H1 (cell line): ENCODE data around the gene KLHL24. TPM values are rescaled to one million over a fixed set of nuclear protein-coding genes. Genes with fewer than 3 reads are reported as not detected.

Experiments
- CTCF ChIA-PET: fragments of 300-600 bp; sonication (Branson Sonifier 250); formaldehyde crosslinking; loops from one replicate; lab custom pipeline; 2021; ENCODE audit not compliant: partially characterized antibody; lab: Charles Lee
- POLR2A ChIA-PET: fragments of 300-600 bp; sonication (Branson Sonifier 250); formaldehyde crosslinking; loops from one replicate; lab custom pipeline; 2021; ENCODE audit warnings: inconsistent platforms; ENCODE audit not compliant: partially characterized antibody; lab: Charles Lee
- DNase-seq, 2 experiments: peaks; one replicate each; pipeline versions ENCODE4 v3.0.0 to v3.0.0-alpha.2; 2010 to 2022; ENCODE audit warnings: low spot score in 2 of 2, low read depth in 1 of 2, mixed read lengths in 1 of 2
- FAIRE-seq: peaks from 2 replicates; lab custom pipeline; 2011; peaks lifted over from hg19 to GRCh38; lab: Jason Lieb, UNC
- H2AFZ ChIP-seq: 2 replicates; pipeline ENCODE4 v1.8.1; 2012; ENCODE audit warnings: low read length, inconsistent platforms
- H2AK5ac ChIP-seq: 2 replicates; pipeline ENCODE4 v1.6.1; 2013; ENCODE audit warnings: low read depth, low read length
- H2BK120ac ChIP-seq: replicated peaks from 2 replicates; pipeline ENCODE3; 2013; ENCODE audit warnings: low read depth, low read length, inconsistent platforms
- H2BK12ac ChIP-seq: 2 replicates; pipeline ENCODE4 v1.6.1; 2013; ENCODE audit warnings: low read depth, low read length
- H2BK15ac ChIP-seq: 2 replicates; pipeline ENCODE4 v1.6.1; 2013; ENCODE audit warnings: low read length
- H2BK20ac ChIP-seq: 2 replicates; pipeline ENCODE4 v1.6.1; 2013; ENCODE audit warnings: low read length
- H2BK5ac ChIP-seq: 2 replicates; pipeline ENCODE4 v1.6.1; 2013; ENCODE audit warnings: low read depth, low read length
- H3K14ac ChIP-seq: 2 replicates; pipeline ENCODE4 v1.6.1; 2013; ENCODE audit warnings: inconsistent platforms; ENCODE audit not compliant: insufficient read length
- H3K18ac ChIP-seq: 2 replicates; pipeline ENCODE4 v1.6.1; 2013; ENCODE audit warnings: low read length; ENCODE audit errors: extremely low read depth
- H3K23ac ChIP-seq: 2 replicates; pipeline ENCODE4 v1.6.1; 2013; ENCODE audit warnings: inconsistent platforms; ENCODE audit not compliant: insufficient read length
- H3K23me2 ChIP-seq: 2 replicates; pipeline ENCODE4 v1.6.1; 2013; ENCODE audit warnings: low read depth, low read length
- H3K27ac ChIP-seq: 2 replicates; pipeline ENCODE4 v1.6.1; 2011; ENCODE audit warnings: low read depth, low read length, inconsistent platforms
- H3K27me3 ChIP-seq, 4 experiments: replicated peaks in 1 of 4; 1 replicate in 1 of 4; 2 replicates in 3 of 4; pipeline versions ENCODE4 v1.6.1 to v1.8.1; 2011 to 2013; ENCODE audit warnings: low read length in 3 of 4, mild to moderate bottlenecking in 3 of 4, inconsistent platforms in 2 of 4, mixed read lengths in 2 of 4, moderate library complexity in 1 of 4; ENCODE audit not compliant: control insufficient read depth in 3 of 4, insufficient read depth in 3 of 4; ENCODE audit errors: extremely low read depth in 1 of 4
- H3K36me3 ChIP-seq, 4 experiments: 2 replicates each; pipeline versions ENCODE4 v1.6.1 to v1.8.1; 2011 to 2013; ENCODE audit warnings: mild to moderate bottlenecking in 4 of 4, low read length in 3 of 4, moderate library complexity in 2 of 4, control low read depth in 1 of 4, inconsistent platforms in 1 of 4; ENCODE audit not compliant: insufficient read depth in 4 of 4, control insufficient read depth in 2 of 4
- H3K4ac ChIP-seq: replicated peaks from 2 replicates; pipeline ENCODE3; 2013; ENCODE audit warnings: low read length, low read depth, mixed read lengths, inconsistent platforms; ENCODE audit not compliant: insufficient read length
- H3K4me1 ChIP-seq, 4 experiments: replicated peaks in 1 of 4; 1 replicate in 1 of 4; 2 replicates in 3 of 4; pipeline versions ENCODE4 v1.6.1 to v1.8.1; 2011 to 2013; ENCODE audit warnings: low read length in 3 of 4, inconsistent platforms in 2 of 4, mixed read lengths in 1 of 4; ENCODE audit not compliant: insufficient read depth in 4 of 4, control insufficient read depth in 3 of 4
- H3K4me2 ChIP-seq, 2 experiments: 2 replicates each; pipeline versions ENCODE4 v1.6.1 to v1.8.1; 2011 to 2013; ENCODE audit warnings: low read depth in 2 of 2, low read length in 2 of 2, control low read depth in 1 of 2, inconsistent platforms in 1 of 2, mild to moderate bottlenecking in 1 of 2; ENCODE audit not compliant: insufficient read depth in 1 of 2
- H3K4me3 ChIP-seq, 4 experiments: fragments of 200-600, 300-600 bp in 1 of 4; sonication (generic), shearing (Covaris generic), sonication (Bioruptor Twin) in 1 of 4; 2 replicates each; pipeline versions ENCODE4 v1.5.1 to v1.8.1; 2011 to 2016; ENCODE audit warnings: low read length in 4 of 4, low read depth in 3 of 4, control low read depth in 2 of 4, inconsistent platforms in 2 of 4, mild to moderate bottlenecking in 2 of 4, mixed read lengths in 1 of 4, moderate library complexity in 1 of 4; ENCODE audit not compliant: insufficient read depth in 2 of 4; ENCODE audit errors: extremely low read depth in 1 of 4
- H3K56ac ChIP-seq: replicated peaks from 2 replicates; pipeline ENCODE3; 2013; ENCODE audit warnings: low read depth, mild to moderate bottlenecking, mixed read lengths, low read length, inconsistent platforms; ENCODE audit not compliant: insufficient read length
- H3K79me1 ChIP-seq: 2 replicates; pipeline ENCODE4 v1.6.1; 2013; ENCODE audit warnings: low read depth, low read length, control low read depth
- H3K79me2 ChIP-seq, 2 experiments: 2 replicates each; pipeline versions ENCODE4 v1.6.1 to v1.8.1; 2012 to 2013; ENCODE audit warnings: low read length in 2 of 2, mild to moderate bottlenecking in 2 of 2, inconsistent platforms in 1 of 2; ENCODE audit not compliant: insufficient read depth in 2 of 2, control insufficient read depth in 1 of 2
- H3K9ac ChIP-seq, 4 experiments: replicated peaks in 1 of 4; 1 replicate in 1 of 4; 2 replicates in 3 of 4; pipeline versions ENCODE4 v1.6.1 to v1.8.1; 2011 to 2013; ENCODE audit warnings: low read depth in 3 of 4, low read length in 3 of 4, control low read depth in 2 of 4, mild to moderate bottlenecking in 2 of 4, moderate library complexity in 2 of 4, inconsistent platforms in 1 of 4; ENCODE audit errors: extremely low read depth in 1 of 4
- H3K9me3 ChIP-seq, 2 experiments: 2 replicates each; pipeline versions ENCODE4 v1.6.1 to v1.8.1; 2012 to 2013; ENCODE audit warnings: mild to moderate bottlenecking in 2 of 2, moderate library complexity in 2 of 2, control low read depth in 1 of 2, inconsistent platforms in 1 of 2, low read depth in 1 of 2, low read length in 1 of 2, mixed read lengths in 1 of 2; ENCODE audit not compliant: insufficient read depth in 2 of 2
- H4K20me1 ChIP-seq, 2 experiments: replicated peaks in 1 of 2; 2 replicates each; pipeline versions ENCODE3 to v1.8.1; 2011 to 2013; ENCODE audit warnings: inconsistent platforms in 2 of 2, low read length in 2 of 2, mild to moderate bottlenecking in 1 of 2; ENCODE audit not compliant: insufficient read depth in 2 of 2, control insufficient read depth in 1 of 2
- H4K5ac ChIP-seq: 2 replicates; pipeline ENCODE4 v1.6.1; 2013; ENCODE audit warnings: low read length, low read depth, mixed read lengths, inconsistent platforms; ENCODE audit not compliant: insufficient read length
- H4K8ac ChIP-seq: 2 replicates; pipeline ENCODE4 v1.8.0; 2013; ENCODE audit warnings: mild to moderate bottlenecking, moderate library complexity, low read length, inconsistent platforms; ENCODE audit not compliant: insufficient read depth; ENCODE audit errors: extremely low read depth
- H4K91ac ChIP-seq: replicated peaks from 2 replicates; pipeline ENCODE3; 2013; ENCODE audit warnings: low read length, mixed read lengths, inconsistent platforms; ENCODE audit not compliant: insufficient read length
- SIX5 ChIP-seq: IDR thresholded peaks from 2 replicates; pipeline ENCODE4 v1.6.1; 2011; ENCODE audit warnings: mild to moderate bottlenecking, low read depth, low read length
- SP1 ChIP-seq: IDR thresholded peaks from 2 replicates; pipeline ENCODE4 v1.6.1; 2011; ENCODE audit warnings: low read depth, low read length
- WGBS, 2 experiments: shearing (Covaris generic) in 1 of 2; methylation state at CpG; one replicate each; pipeline versions ENCODE4 v1.1.6 to v1.1.7; 2013 to 2015; ENCODE audit warnings: low lambda C conversion rate in 2 of 2, mixed read lengths in 2 of 2, inconsistent platforms in 1 of 2, low coverage in 1 of 2, missing lambda C conversion rate in 1 of 2; ENCODE audit not compliant: insufficient replicate concordance in 2 of 2, insufficient coverage in 1 of 2, insufficient read length in 1 of 2; ENCODE audit errors: extremely low coverage in 1 of 2, missing lambda C conversion rate in 1 of 2; 5-methylcytosine and 5-hydroxymethylcytosine counted together
- polyA plus RNA-seq, 7 experiments: library from polyadenylated mRNA; depleted of rRNA in 3 of 7; stranded (reverse) in 5 of 7; unstranded in 2 of 7; fragments of >200 nt in 5 of 7; fragments of 200-250 nt in 2 of 7; gene quantifications; 1 replicate in 5 of 7; 2 replicates in 1 of 7; 4 replicates in 1 of 7; pipeline versions ENCODE4 v1.2.1 to v1.2.3, GENCODE V29; 2011 to 2013; ENCODE audit warnings: missing spikeins in 2 of 7, mixed read lengths in 2 of 7
- total RNA-seq: library from RNA; stranded (reverse); fragmentation: NEBNext Ultra II Directional; extraction: Animal tissue kit (Norgen Biotek cat#: 25700); gene quantifications from 2 replicates; pipeline ENCODE4 v1.2.1, GENCODE V29; 2021

Gene KLHL24
- total and polyA plus RNA-seq, 2 of the 8 experiments (the other 6 are each of a cell fraction or from before 2014, with no cell fraction given): 12.5 to 36.2 TPM

DNA sequence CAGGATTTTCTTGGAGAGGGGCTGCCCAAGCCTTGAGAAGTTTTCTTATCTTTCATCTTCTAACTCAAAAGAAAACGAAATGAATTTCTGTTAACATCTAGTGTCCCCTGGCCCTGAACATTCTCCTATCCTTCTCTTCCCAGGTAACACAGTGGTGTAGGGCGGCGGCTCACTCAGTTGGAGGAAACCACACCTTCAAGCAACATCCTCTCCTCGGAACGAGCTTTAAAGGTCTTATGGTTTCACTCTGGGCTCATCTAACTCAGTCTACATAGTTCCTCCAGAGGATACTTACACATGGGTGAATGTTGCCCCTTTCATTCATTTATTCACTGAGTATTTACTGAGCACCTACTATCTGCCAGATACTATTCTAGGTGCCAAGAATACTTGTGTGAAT, 48.9 kb upstream of the KLHL24 start:
- WGBS, 2 experiments: 85% methylated on average over 5 of the region's 5 CpGs; no CpG with 5 or more reads in 1 of the 2 experiments
- H3K36me3 ChIP-seq: no peaks in the 10 kb centered on the region
- no peaks in the 10 kb centered on the region; a peak in 1 of 7 replicates for H3K27me3 ChIP-seq
- DNase-seq: no peak
- H2BK120ac ChIP-seq: no peak overlapping the region
- H2AFZ ChIP-seq: no peak overlapping the region
- H3K4me1 ChIP-seq: peaks cover 1 to 12% (median 9%) of the 10 kb centered on the region in 4 experiments; a peak in 5 of 7 replicates
- no peak overlapping the region for H3K56ac ChIP-seq
- no peaks in the 10 kb centered on the region for H3K79me2 ChIP-seq
- no peaks in the 10 kb centered on the region for H3K9me3 ChIP-seq
- H3K14ac ChIP-seq: no peak overlapping the region
- no peak overlapping the region for H2BK20ac ChIP-seq
- H4K91ac ChIP-seq: no peak overlapping the region
- H3K9ac ChIP-seq: no peak overlapping the region
- no peak overlapping the region for H2BK5ac ChIP-seq
- ChIA-PET CTCF (interaction anchor here (0.8 to 2.9 kb wide), 3 partner anchors 10 to 107 kb away, joined by 4 to 6 read pairs (median 6); no protein-coding TSS in a partner anchor), POLR2A (interaction anchor here (0.7 kb wide), 1 partner anchor 95 kb away, joined by 3 read pairs; no protein-coding TSS in a partner anchor)
- H4K20me1 ChIP-seq: no peaks in the 10 kb centered on the region
- H3K18ac ChIP-seq: no peak overlapping the region
- no peak overlapping the region for H3K4ac ChIP-seq
- H3K79me1 ChIP-seq: no peaks in the 10 kb centered on the region
- H2AK5ac ChIP-seq: no peak overlapping the region
- no peak overlapping the region for H4K8ac ChIP-seq
- no peak overlapping the region for H3K27ac ChIP-seq
- H3K23me2 ChIP-seq: no peaks in the 10 kb centered on the region
- H3K4me2 ChIP-seq: no peak overlapping the region
- no peak overlapping the region for H3K4me3 ChIP-seq
- no peak overlapping the region for H3K23ac ChIP-seq
- no peak for FAIRE-seq
- H2BK12ac ChIP-seq: no peak overlapping the region
- H2BK15ac ChIP-seq: no peak overlapping the region
- H4K5ac ChIP-seq: no peak overlapping the region
- no peak for TF ChIP-seq SIX5
- TF ChIP-seq SP1: no peak
